Activated naive CD8-positive, alpha-beta T cell (primary cell): ENCODE data around the gene REXO1.
"Not testable (repeated sequence)": the region's sequence is repeated elsewhere in the genome, so short reads cannot be mapped to it uniquely, and the experiment has no call there.

Source experiments
- H3K27ac Mint-ChIP-seq: one replicate; pipeline ENCODE4 v1.8.0; 2021; ENCODE audit warnings: mixed read lengths
- H3K27me3 Mint-ChIP-seq: one replicate; pipeline ENCODE4 v1.8.0; 2021; ENCODE audit warnings: mixed read lengths
- H3K36me3 Mint-ChIP-seq: one replicate; pipeline ENCODE4 v1.8.0; 2021; ENCODE audit warnings: mixed read lengths
- H3K4me1 Mint-ChIP-seq: one replicate; pipeline ENCODE4 v1.8.0; 2021; ENCODE audit warnings: low read depth, mixed read lengths
- H3K4me3 Mint-ChIP-seq: one replicate; pipeline ENCODE4 v1.8.0; 2021; ENCODE audit warnings: mild to moderate bottlenecking, mixed read lengths
- H3K9me3 Mint-ChIP-seq: one replicate; pipeline ENCODE4 v1.8.0; 2021; ENCODE audit warnings: low read depth, mixed read lengths

The REXO1 gene

DNA sequence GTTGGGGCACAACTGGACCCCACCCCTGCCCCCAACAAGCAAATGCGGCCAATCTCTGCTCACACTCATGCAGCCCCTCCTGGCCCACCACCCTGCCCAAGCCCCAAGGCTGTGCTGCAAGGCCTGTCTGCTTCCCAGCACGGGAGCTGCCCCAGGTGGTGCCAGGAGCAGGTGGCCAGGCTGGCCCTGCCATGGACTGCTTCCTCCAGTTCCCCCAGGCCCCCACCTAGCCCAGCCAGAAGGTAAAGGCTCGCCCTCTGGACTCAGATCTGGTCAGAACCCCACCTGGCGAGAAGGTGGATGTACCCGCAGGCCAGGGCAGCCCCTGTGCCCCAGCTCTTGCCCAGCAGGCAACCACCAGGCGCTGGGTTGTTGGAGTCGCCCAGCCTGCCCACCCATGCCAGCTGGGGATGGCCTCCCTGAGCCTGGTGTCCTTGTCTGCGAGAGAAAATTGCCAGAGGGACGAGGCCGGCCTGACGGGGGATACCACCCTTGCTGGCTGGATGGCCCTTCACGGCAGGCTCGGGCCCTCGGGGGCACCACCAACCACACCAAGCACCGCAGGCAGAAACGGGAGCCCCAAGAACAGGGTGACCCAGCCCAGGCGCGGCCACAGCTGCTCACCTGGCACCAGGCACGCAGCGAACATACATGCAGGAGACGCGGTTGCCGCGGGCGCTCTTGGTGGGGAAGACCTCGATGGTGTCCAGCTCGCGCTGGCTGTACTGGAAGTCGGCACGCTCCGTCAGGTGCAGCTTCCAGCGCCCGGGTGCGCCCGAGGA lies 32.5 kb upstream of the REXO1 start:
- H3K9me3 Mint-ChIP-seq = no peaks in the 10 kb centered on the region
- H3K4me1 Mint-ChIP-seq = peaks cover 32% of the 10 kb centered on the region
- H3K27me3 Mint-ChIP-seq = no peaks in the 10 kb centered on the region
- H3K27ac Mint-ChIP-seq = peak overlapping the region; percentile 16
- no peaks in the 10 kb centered on the region for H3K36me3 Mint-ChIP-seq
- peak overlapping the region; percentile 64 for H3K4me3 Mint-ChIP-seq

- not testable (repeated sequence) for H3K36me3 Mint-ChIP-seq, H3K4me3 Mint-ChIP-seq, H3K27ac Mint-ChIP-seq, H3K9me3 Mint-ChIP-seq, H3K27me3 Mint-ChIP-seq
- peaks cover 32% of the 10 kb centered on the region for H3K4me1 Mint-ChIP-seq
Measured at GRCh38 chr19:1879982-1880381, 31.7 kb upstream of the REXO1 start.

DNA sequence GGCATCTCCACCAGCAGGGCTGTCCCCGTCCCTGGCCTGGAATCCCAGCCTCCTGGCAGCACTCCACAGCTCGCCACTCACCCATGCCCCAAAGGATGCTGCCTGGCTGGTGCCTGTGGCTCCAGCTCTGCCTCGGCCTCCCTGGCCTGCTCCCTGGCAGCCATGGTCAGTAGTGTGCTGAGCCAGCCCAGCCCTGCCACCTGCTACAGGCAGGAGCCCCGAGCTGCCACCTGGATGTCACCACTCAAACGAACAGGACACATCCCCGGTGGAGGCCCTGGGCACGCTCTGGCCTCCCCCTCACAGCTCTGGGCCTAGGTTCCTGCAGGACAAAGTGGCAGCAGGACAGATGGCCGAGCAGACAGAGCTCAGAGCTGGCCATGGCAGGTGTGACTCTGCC lies 30.3 kb upstream of the REXO1 start:
- not testable (repeated sequence) for H3K27ac Mint-ChIP-seq, H3K4me3 Mint-ChIP-seq, H3K27me3 Mint-ChIP-seq, H3K36me3 Mint-ChIP-seq, H3K9me3 Mint-ChIP-seq
- peaks cover 37% of the 10 kb centered on the region for H3K4me1 Mint-ChIP-seq

DNA sequence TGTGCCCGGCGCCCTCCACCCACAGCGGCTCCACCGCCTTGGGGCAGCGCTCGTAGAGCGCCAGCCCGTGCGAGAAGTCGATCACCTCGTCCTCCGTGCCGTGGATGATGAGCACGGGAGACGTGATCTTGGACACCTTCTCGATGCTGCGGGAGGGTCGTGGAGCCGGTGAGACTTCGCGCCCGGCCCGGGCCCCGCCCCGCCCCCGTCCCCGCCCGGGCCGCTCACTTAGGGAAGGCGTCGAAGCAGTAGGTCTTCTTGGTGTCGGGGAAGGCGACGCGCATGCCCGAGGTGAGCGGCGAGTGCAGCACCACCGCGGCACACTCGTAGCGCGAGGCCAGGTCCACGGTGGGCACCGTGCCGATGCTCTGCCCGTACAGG lies 29.0 kb upstream of the REXO1 start:
- not testable (repeated sequence) for H3K4me3 Mint-ChIP-seq, H3K27me3 Mint-ChIP-seq, H3K36me3 Mint-ChIP-seq, H3K27ac Mint-ChIP-seq, H3K9me3 Mint-ChIP-seq
- H3K4me1 Mint-ChIP-seq = peaks cover 25% of the 10 kb centered on the region

- H3K36me3 Mint-ChIP-seq, H3K27me3 Mint-ChIP-seq, H3K9me3 Mint-ChIP-seq: not testable (repeated sequence)
- H3K4me1 Mint-ChIP-seq = peaks cover 21% of the 10 kb centered on the region
- peak overlapping the region; percentile 95 for H3K4me3 Mint-ChIP-seq
- peak overlapping the region; percentile 91 for H3K27ac Mint-ChIP-seq
Measured at GRCh38 chr19:1876496-1877279, 28.4 kb upstream of the REXO1 start.

GRCh38 chr19:1875646-1876495 lies 27.6 kb upstream of the REXO1 start:
- Mint-ChIP-seq H3K36me3 (no peaks in the 10 kb centered on the region), H3K27me3 (no peaks in the 10 kb centered on the region), H3K9me3 (no peaks in the 10 kb centered on the region), H3K4me3 (peak overlapping the region; percentile 95), H3K27ac (peak overlapping the region; percentile 94), H3K4me1 (peaks cover 19% of the 10 kb centered on the region)

- Mint-ChIP-seq H3K27ac (peak overlapping the region; percentile 94), H3K4me1 (peaks cover 20% of the 10 kb centered on the region), H3K4me3 (peak overlapping the region; percentile 95)
- H3K36me3 Mint-ChIP-seq, H3K9me3 Mint-ChIP-seq, H3K27me3 Mint-ChIP-seq: not testable (repeated sequence)
Measured at GRCh38 chr19:1875265-1875645, 27.0 kb upstream of the REXO1 start.

DNA sequence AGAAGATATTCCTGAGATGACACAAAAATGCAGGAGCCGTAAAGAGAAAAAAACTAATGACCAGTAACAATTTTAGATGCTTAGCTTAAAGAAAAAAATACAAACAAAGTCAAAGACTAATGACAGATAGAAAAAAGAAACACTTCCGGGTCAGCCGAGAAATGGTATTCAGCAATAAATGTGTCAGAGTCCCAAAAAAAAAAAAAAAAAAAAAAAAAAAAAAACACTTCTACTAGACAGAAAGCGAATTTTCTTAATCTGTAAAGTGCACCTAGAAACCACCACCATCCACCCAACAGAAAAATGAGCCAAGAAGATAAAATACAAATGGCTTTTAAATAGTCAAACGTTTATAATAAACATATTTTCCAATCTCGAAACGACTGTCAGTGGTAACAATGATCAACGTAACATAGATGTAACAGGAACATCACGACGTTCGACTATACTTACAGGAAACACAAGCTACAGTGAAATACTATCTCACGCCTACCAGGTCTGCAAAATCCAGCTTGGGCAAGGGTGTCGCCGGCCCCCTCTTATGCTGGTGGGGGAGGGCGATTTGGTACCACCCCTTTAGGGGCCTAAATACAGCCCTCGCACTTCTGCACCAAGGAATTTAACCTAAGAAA lies 26.4 kb upstream of the REXO1 start:
- Mint-ChIP-seq H3K4me3 (peak overlapping the region; percentile 95), H3K27me3 (no peaks in the 10 kb centered on the region), H3K36me3 (no peaks in the 10 kb centered on the region), H3K4me1 (peaks cover 22% of the 10 kb centered on the region), H3K9me3 (no peaks in the 10 kb centered on the region), H3K27ac (peak overlapping the region; percentile 94)

DNA sequence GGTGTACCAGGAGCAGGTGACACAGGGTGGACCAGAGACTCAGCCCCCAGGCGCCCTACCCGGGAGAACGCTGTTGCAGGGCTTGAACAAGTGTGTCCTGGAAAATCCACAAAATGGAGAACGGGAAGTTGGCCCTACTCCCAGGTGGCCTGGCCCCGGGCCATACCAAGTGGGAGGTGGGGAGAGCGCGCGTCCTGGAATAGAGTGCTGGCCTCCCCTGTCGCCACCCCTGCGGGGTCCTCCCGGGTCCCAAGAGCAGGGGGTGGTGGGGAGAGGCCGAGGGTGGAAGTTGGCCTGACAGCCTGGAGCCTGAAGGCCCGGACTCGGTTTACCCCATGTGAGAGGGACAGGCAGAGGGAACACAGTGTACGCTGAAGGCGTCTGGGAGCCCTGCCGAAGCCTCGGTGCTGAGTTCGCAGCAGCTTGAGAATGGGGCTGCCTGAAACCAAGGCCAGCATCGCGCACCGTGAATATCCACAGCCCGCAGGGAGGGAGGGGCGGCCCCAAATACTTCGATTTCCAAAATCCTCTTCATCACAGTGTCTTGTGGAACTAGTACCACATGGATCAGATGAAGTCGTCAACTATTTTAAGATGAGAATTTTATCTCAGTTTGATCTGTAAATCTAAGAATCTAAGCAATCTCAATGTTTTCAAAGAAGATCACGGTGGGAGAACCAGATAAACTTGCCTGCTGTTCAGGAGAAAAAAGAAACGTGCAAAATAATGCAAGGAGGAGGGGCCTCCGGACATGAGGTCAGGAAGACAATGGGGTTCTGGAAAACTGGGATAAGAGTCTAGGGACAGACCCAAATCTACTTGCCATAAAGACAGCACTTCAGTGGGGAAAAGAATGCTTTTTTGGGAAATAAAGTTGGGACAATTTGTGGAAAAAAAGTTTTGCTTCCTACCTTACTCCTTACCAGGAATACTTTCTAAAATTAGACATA lies 25.5 kb upstream of the REXO1 start:
- Mint-ChIP-seq H3K27me3 (no peaks in the 10 kb centered on the region), H3K27ac (peak overlapping the region; percentile 94), H3K9me3 (no peaks in the 10 kb centered on the region), H3K4me3 (peak overlapping the region; percentile 95), H3K36me3 (no peaks in the 10 kb centered on the region), H3K4me1 (peaks cover 24% of the 10 kb centered on the region)

DNA sequence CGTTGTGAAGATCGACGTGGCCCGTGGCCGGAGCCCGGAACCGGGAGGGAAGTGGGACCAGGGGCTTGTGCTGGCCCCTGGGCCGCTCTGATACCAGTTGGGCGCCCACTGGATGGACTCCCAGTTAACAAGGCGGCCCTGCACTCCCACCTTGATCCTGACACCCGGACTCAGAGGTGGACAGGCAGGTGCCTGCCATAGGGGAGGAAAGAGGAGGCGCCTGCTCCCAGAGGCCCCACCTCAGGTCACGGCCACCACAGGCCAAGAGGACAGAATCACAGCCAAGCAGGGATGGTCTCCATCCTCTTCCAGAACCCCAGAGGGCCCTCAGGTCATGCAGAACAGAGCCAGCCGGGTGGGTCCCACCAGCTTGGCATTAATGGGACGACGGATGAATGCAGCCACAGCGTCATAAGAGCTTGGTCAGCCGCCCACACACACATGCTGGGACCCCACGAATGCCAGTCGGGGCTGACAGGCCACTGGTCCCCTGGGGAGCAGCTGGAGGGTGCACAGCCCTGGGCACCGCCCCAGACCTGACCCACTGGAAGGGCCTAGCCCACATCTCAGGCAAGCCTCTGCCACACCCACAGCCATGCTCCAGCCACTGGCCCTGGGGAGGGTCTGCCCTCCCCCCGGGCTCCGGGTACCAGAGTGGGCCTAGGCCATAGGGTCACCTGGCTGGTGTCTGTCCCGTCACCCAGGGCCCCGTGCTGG lies 24.7 kb upstream of the REXO1 start:
- Mint-ChIP-seq H3K27ac (peak overlapping the region; percentile 28), H3K27me3 (no peaks in the 10 kb centered on the region), H3K9me3 (no peaks in the 10 kb centered on the region), H3K36me3 (no peaks in the 10 kb centered on the region), H3K4me1 (peaks cover 27% of the 10 kb centered on the region), H3K4me3 (peak overlapping the region; percentile 20)

DNA sequence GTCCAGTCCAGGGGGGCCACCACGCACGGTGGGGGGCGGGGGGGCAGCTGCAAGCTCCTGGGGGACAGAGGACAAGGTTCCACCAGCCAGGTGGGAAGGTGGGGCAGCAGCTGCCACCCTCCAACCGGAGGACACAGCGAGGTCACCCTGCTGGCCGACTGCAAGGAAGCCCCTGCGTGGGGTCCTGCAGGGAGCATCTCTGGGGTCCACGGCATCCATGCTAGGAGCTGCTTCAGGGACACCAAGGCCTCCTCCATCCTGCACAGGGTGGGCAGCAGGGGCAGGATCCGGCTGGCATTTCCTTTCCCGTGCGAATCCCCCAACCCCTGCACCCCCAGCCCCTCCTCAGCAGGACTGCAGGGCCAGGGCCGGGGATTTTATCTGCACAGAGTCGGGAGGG lies 23.3 kb upstream of the REXO1 start:
- peaks cover 27% of the 10 kb centered on the region for H3K4me1 Mint-ChIP-seq

DNA sequence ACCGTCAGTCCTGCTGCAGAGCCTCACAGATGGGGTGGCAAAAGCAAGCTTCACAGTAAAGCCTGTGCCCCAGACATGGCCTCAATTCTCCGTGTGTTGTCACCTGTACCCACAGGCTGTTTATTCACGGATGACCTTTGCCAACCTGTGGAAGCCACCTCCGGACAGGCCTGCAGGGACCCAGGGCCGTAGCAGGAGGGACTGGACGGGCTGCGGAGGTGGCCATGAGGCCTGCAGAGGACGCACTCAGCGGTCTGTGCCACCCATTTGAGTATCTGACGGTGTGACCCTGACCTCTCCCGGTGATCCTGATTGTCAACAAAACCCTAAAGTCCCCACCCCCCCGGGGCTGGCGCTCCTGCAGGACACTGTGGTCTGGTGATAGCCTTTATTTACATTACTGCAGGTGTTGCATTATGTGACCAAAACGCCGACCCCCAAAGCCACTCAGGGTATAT lies 22.9 kb upstream of the REXO1 start:
- H3K36me3 Mint-ChIP-seq = no peaks in the 10 kb centered on the region
- no peak overlapping the region for H3K4me3 Mint-ChIP-seq
- H3K27ac Mint-ChIP-seq = no peak overlapping the region
- no peaks in the 10 kb centered on the region for H3K9me3 Mint-ChIP-seq
- H3K4me1 Mint-ChIP-seq = peaks cover 22% of the 10 kb centered on the region
- H3K27me3 Mint-ChIP-seq = no peaks in the 10 kb centered on the region

More for the DNA sequence above, 23.3 kb upstream of the REXO1 start:
- Mint-ChIP-seq H3K36me3 (no peaks in the 10 kb centered on the region), H3K9me3 (no peaks in the 10 kb centered on the region), H3K4me3 (no peak overlapping the region), H3K27me3 (no peaks in the 10 kb centered on the region), H3K27ac (no peak overlapping the region)

DNA sequence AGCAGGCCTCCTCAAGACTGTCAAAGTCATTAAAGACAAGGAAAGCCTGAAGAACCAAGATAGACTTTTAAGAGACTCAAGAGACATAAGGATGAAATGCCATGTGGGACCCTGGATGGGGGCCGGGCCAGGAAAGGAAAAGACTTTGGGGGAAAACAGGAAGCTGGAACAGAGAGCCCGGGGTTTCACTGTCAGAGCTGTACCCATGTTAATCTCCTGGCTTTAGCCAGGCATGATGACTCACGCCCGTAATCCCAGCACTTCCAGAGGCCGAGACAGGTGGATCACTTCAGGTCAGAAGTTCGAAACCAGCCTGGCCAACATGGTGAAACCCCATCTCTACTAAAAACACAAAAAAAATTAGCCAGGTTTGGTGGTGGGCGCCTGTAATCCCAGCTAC lies 20.7 kb upstream of the REXO1 start:
- no peaks in the 10 kb centered on the region for H3K27me3 Mint-ChIP-seq
- no peak overlapping the region for H3K27ac Mint-ChIP-seq
- no peak overlapping the region for H3K4me3 Mint-ChIP-seq
- H3K4me1 Mint-ChIP-seq = peaks cover 15% of the 10 kb centered on the region
- H3K9me3 Mint-ChIP-seq = no peaks in the 10 kb centered on the region
- no peaks in the 10 kb centered on the region for H3K36me3 Mint-ChIP-seq
